Endothelial cell of umbilical vein (primary cell): ENCODE results near the gene IGFBPL1. TPM values are rescaled to one million over a fixed set of nuclear protein-coding genes. Genes with fewer than 3 reads are reported as not detected.
A peak's percentile ranks its signal among the peaks of the same experiment; 100 is the strongest.

ENCODE experiments used
- BruUV-seq: library from RNA; stranded (reverse); fragments of 400-500 nt; replicated peaks from 2 replicates; lab custom pipeline; 2021; lab: Mats Ljungman, UMichigan
- CTCF ChIA-PET: fragments of 300-600, 350-600 bp; sonication (Branson Sonifier 250); formaldehyde crosslinking; loops from one replicate; lab custom pipeline; 2021; ENCODE audit warnings: antibody characterized with exemption, inconsistent platforms; lab: Charles Lee
- POLR2A ChIA-PET: fragments of 300-600, 350-600 bp; sonication (Branson Sonifier 250); formaldehyde crosslinking; loops from one replicate; lab custom pipeline; 2021; ENCODE audit warnings: antibody characterized with exemption, inconsistent platforms; lab: Charles Lee
- DNase-seq: peaks from one replicate; pipeline ENCODE4 v3.0.0-alpha.2; 2011; ENCODE audit warnings: low read depth, low spot score
- FAIRE-seq: peaks from 2 replicates; lab custom pipeline; 2011; peaks lifted over from hg19 to GRCh38; lab: Jason Lieb, UNC
- H2AFZ ChIP-seq: 2 replicates; pipeline ENCODE4 v1.6.0; 2012; ENCODE audit warnings: low read depth, low read length, control low read depth, inconsistent platforms
- H3K27ac ChIP-seq: 2 replicates; pipeline ENCODE4 v1.5.1; 2011; ENCODE audit warnings: low read depth, mild to moderate bottlenecking, control low read depth, low read length, moderate library complexity; ENCODE audit not compliant: insufficient read depth
- H3K27me3 ChIP-seq, 2 experiments: 2 replicates each; pipeline versions ENCODE4 v1.6.0 to v1.6.1; 2011; ENCODE audit warnings: low read length in 2 of 2, mixed read lengths in 1 of 2; ENCODE audit not compliant: control insufficient read depth in 2 of 2, insufficient read depth in 2 of 2
- H3K36me3 ChIP-seq, 2 experiments: 2 replicates in 1 of 2; 3 replicates in 1 of 2; pipeline ENCODE4 v1.5.1; 2011; ENCODE audit warnings: low read length in 2 of 2, mild to moderate bottlenecking in 1 of 2, moderate library complexity in 1 of 2; ENCODE audit not compliant: control insufficient read depth in 2 of 2, insufficient read depth in 2 of 2; ENCODE audit errors: extremely low read depth in 1 of 2
- H3K4me1 ChIP-seq: 3 replicates; pipeline ENCODE4 v1.5.1; 2011; ENCODE audit warnings: mild to moderate bottlenecking, low read length; ENCODE audit not compliant: control insufficient read depth, insufficient read depth; ENCODE audit errors: extremely low read depth
- H3K4me2 ChIP-seq: 2 replicates; pipeline ENCODE4 v1.6.1; 2011; ENCODE audit warnings: low read length, control low read depth, mixed read lengths; ENCODE audit not compliant: insufficient read depth
- H3K4me3 ChIP-seq, 3 experiments: fragments of 200-600 bp in 1 of 3; sonication (generic), shearing (Covaris generic) in 1 of 3; replicated peaks in 1 of 3; 2 replicates each; pipeline ENCODE4 v1.5.1; 2011 to 2016; ENCODE audit warnings: control low read depth in 3 of 3, low read length in 3 of 3, mild to moderate bottlenecking in 2 of 3, inconsistent platforms in 1 of 3, low read depth in 1 of 3, moderate library complexity in 1 of 3; ENCODE audit not compliant: insufficient read depth in 1 of 3
- H3K79me2 ChIP-seq: 2 replicates; pipeline ENCODE4 v1.6.0; 2012; ENCODE audit warnings: low read length, inconsistent platforms; ENCODE audit not compliant: control insufficient read depth, insufficient read depth
- H3K9ac ChIP-seq: replicated peaks from 2 replicates; pipeline ENCODE3; 2011; ENCODE audit warnings: low read length, control low read depth; ENCODE audit not compliant: insufficient read depth; ENCODE audit errors: extremely low read depth
- H3K9me1 ChIP-seq: replicated peaks from 3 replicates; pipeline ENCODE4 v1.6.0; 2011; ENCODE audit warnings: mild to moderate bottlenecking, low read length; ENCODE audit not compliant: control insufficient read depth, insufficient read depth; ENCODE audit errors: extremely low read depth
- H3K9me3 ChIP-seq: replicated peaks from 2 replicates; pipeline ENCODE4 v1.5.1; 2012; ENCODE audit warnings: low read length, inconsistent platforms; ENCODE audit not compliant: control insufficient read depth, insufficient read depth
- H4K20me1 ChIP-seq: replicated peaks from 2 replicates; pipeline ENCODE3; 2011; ENCODE audit warnings: mild to moderate bottlenecking, low read length; ENCODE audit not compliant: control insufficient read depth, insufficient read depth; ENCODE audit errors: extremely low read depth
- CTCF ChIP-seq, 2 donors: IDR thresholded peaks; 1 replicate in 1 of 2; 2 replicates in 1 of 2; pipeline ENCODE4 v1.5.1; 2011; ENCODE audit warnings: low read length in 2 of 2, mild to moderate bottlenecking in 2 of 2, moderate library complexity in 2 of 2, control low read depth in 1 of 2, inconsistent platforms in 1 of 2, low read depth in 1 of 2; ENCODE audit not compliant: insufficient read depth in 1 of 2; ENCODE audit errors: extremely low read depth in 1 of 2
- EZH2 ChIP-seq: IDR thresholded peaks from 2 replicates; pipeline ENCODE4 v1.6.1; 2012; ENCODE audit warnings: borderline replicate concordance, low read depth, mild to moderate bottlenecking, moderate library complexity, low read length, inconsistent platforms; ENCODE audit not compliant: severe bottlenecking
- FOS ChIP-seq: IDR thresholded peaks from 2 replicates; pipeline ENCODE4 v1.6.1; 2011; ENCODE audit warnings: mild to moderate bottlenecking, low read length, moderate library complexity, borderline replicate concordance; ENCODE audit not compliant: insufficient read depth
- GATA2 ChIP-seq: IDR thresholded peaks from 2 replicates; pipeline ENCODE4 v1.7.0; 2011; ENCODE audit warnings: low read depth, mild to moderate bottlenecking, moderate library complexity, mixed read lengths, low read length; ENCODE audit not compliant: insufficient read length, insufficient read depth
- JUN ChIP-seq: IDR thresholded peaks from 2 replicates; pipeline ENCODE4 v1.6.1; 2011; ENCODE audit warnings: borderline replicate concordance, low read depth; ENCODE audit not compliant: insufficient read length, insufficient read depth
- MAX ChIP-seq: IDR thresholded peaks from 2 replicates; pipeline ENCODE4 v1.6.1; 2011; ENCODE audit not compliant: insufficient read depth, insufficient read length
- MYC ChIP-seq: IDR thresholded peaks from one replicate; pipeline ENCODE4 v1.6.1; 2011; ENCODE audit warnings: mild to moderate bottlenecking, low read depth, low read length
- POLR2A ChIP-seq: IDR thresholded peaks from 2 replicates; pipeline ENCODE4 v1.6.1; 2012; ENCODE audit warnings: low read depth, mild to moderate bottlenecking, control low read depth, low read length
- POLR2AphosphoS5 ChIP-seq: IDR thresholded peaks from 2 replicates; pipeline ENCODE4 v1.6.1; 2012; ENCODE audit warnings: low read depth, mild to moderate bottlenecking, control low read depth, low read length, moderate library complexity; ENCODE audit not compliant: insufficient read depth
- dilution Hi-C: fragments of 300-500 bp; cut with MboI; formaldehyde crosslinking; loops from one replicate; pipeline ENCODE4 v1.15.0; 2019; ENCODE audit warnings: low sequenced_read_pairs; ENCODE audit not compliant: extremely low pct_ligation_motif_present
- intact Hi-C: fragments of 100-400 bp; cut with micrococcal nuclease; formaldehyde crosslinking; loops from one replicate; pipeline ENCODE4 v1.10.0; 2022
- polyA plus RNA-seq, 4 experiments: library from polyadenylated mRNA; depleted of rRNA in 3 of 4; stranded (reverse) in 3 of 4; unstranded in 1 of 4; fragments of >200 nt; gene quantifications; 2 replicates each; pipeline versions ENCODE4 v1.2.1 to v1.2.3, GENCODE V29; 2011 to 2012; ENCODE audit warnings: missing spikeins in 1 of 4
- total RNA-seq: library from RNA; stranded (reverse); gene quantifications from 2 replicates; pipeline ENCODE4 v1.2.3, GENCODE V29; 2021

Gene IGFBPL1
- total and polyA plus RNA-seq, 2 donors (not counting 3 experiments of a cell fraction or from before 2014, with no cell fraction given) = not detected

DNA sequence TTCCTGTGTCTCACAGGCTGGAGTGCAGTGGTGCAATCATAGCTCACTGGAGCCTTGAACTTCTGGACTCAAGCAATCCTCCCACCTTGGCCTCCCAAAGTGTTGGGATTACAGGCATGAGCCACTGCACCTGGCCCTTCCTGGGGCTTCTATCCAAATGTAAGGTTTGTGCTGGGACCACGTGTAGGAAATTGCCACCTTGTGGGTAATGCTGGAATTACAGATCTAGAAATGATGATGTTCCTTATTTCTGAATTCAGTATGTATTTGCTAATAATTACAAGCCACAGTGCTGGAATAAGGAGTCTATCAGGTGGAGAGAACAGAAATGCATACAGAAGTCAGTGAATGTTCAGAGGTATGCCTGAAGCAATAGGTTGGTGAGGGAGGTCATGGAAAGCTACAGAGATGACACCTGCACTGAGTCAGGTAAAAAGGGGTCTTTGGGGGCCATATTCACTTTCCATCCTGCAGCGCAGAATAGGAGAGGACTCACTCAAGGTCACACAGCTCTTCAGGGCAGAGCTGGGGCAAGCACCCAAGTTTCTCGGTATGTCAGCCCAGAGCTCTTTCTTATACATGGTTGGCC lies 8.8 kb upstream of the IGFBPL1 start:
- H3K9me1 ChIP-seq = no peaks in the 10 kb centered on the region
- dilution Hi-C loops (no loop called here), intact Hi-C loops (loop anchor here (1.0 to 2.0 kb wide), 2 partner anchors 520 to 950 kb away; no protein-coding TSS in a partner anchor)
- H3K9me3 ChIP-seq = no peaks in the 10 kb centered on the region
- TF ChIP-seq MAX (peak; percentile 63), FOS (no peak), CTCF (IDR thresholded peaks at IDR 0.05; ENCODE audit: extremely low read depth in 1 of 2, insufficient read depth in 1 of 2, low read depth in 1 of 2, low read length in 2 of 2) (peak; percentile 40 to 46)
- H3K4me2 ChIP-seq = no peak overlapping the region
- H3K79me2 ChIP-seq = no peaks in the 10 kb centered on the region
- no peaks in the 10 kb centered on the region for H3K4me1 ChIP-seq
- CTCF ChIA-PET = interaction anchor here (0.7 to 2.1 kb wide), 5 partner anchors 10 to 519 kb away, joined by 3 to 6 read pairs (median 5); partner anchors contain the start of genes ALDH1B1 and IGFBPL1
- H3K27ac ChIP-seq = no peak overlapping the region
- H3K4me3 ChIP-seq = no peak overlapping the region
- no peak overlapping the region for H3K9ac ChIP-seq
- no TSS peak for BruUV-seq
- DNase-seq (peak; percentile 37), FAIRE-seq (no peak)
- H4K20me1 ChIP-seq = no peaks in the 10 kb centered on the region
- H3K27me3 ChIP-seq = peaks cover 5 to 8% of the 10 kb centered on the region in 2 experiments
- POLR2A ChIA-PET = no interaction called here
- H3K36me3 ChIP-seq = no peaks in the 10 kb centered on the region
- no peak overlapping the region for H2AFZ ChIP-seq

GRCh38 chr9:38431116-38431515 lies 6.9 kb upstream of the IGFBPL1 start:
- dilution Hi-C loops (no loop called here), intact Hi-C loops (no loop called here)
- no peak overlapping the region for H3K4me2 ChIP-seq
- POLR2A ChIA-PET = no interaction called here
- FAIRE-seq = no peak
- H3K79me2 ChIP-seq = no peaks in the 10 kb centered on the region
- H3K36me3 ChIP-seq = no peaks in the 10 kb centered on the region
- TF ChIP-seq EZH2 (no peak), MAX (no peak), POLR2A (no peak), FOS (no peak), MYC (no peak), JUN (no peak), CTCF (IDR thresholded peaks at IDR 0.05; ENCODE audit: extremely low read depth in 1 of 2, insufficient read depth in 1 of 2, low read depth in 1 of 2, low read length in 2 of 2) (no peak), POLR2AphosphoS5 (no peak), GATA2 (no peak)
- DNase-seq = no peak
- H3K9ac ChIP-seq = no peak overlapping the region
- no peak overlapping the region for H3K4me3 ChIP-seq
- H3K27ac ChIP-seq = no peak overlapping the region
- no peaks in the 10 kb centered on the region for H4K20me1 ChIP-seq
- CTCF ChIA-PET = interaction anchor here (1.3 kb wide), 1 partner anchor 14 kb away, joined by 4 read pairs; no protein-coding TSS in a partner anchor
- H2AFZ ChIP-seq = no peak overlapping the region
- H3K9me1 ChIP-seq = no peaks in the 10 kb centered on the region
- no TSS peak for BruUV-seq
- peaks cover 11 to 14% of the 10 kb centered on the region in 2 experiments for H3K27me3 ChIP-seq
- H3K9me3 ChIP-seq = no peaks in the 10 kb centered on the region
- H3K4me1 ChIP-seq = no peaks in the 10 kb centered on the region
